ENCODE data around the gene PTPN7.

GRCh38 chr1:202113690-202114300 is 46.6 kb downstream of the PTPN7 start:
- TF ChIP-seq CTCF (IDR thresholded peaks at IDR 0.05; ENCODE audit: low read depth, low read length) = no peak
- TF ChIP-seq EZH2phosphoT487 (IDR thresholded peaks at IDR 0.05; ENCODE audit: low read depth) = no peak

Measured in OCI-LY3 (cell line).